Prostate gland (tissue), 2 donors: ENCODE data around the gene PIK3R6.

Experiments
- CTCF ChIP-seq, 4 experiments: fragments of 200-600 bp in 2 of 4; fragments of 450-650 bp in 2 of 4; sonication (generic) in 2 of 4; IDR thresholded peaks; 1 replicate in 3 of 4; 2 replicates in 1 of 4; pipeline ENCODE4 v1.5.1; 2016 to 2019; ENCODE audit warnings: antibody characterized with exemption in 4 of 4, mild to moderate bottlenecking in 2 of 4, moderate library complexity in 2 of 4
- POLR2A ChIP-seq: fragments of 450-650 bp; IDR thresholded peaks from one replicate; pipeline ENCODE4 v1.6.1; 2016; ENCODE audit warnings: antibody characterized with exemption, mild to moderate bottlenecking
- POLR2AphosphoS5 ChIP-seq: sonication (generic); formaldehyde crosslinking; IDR thresholded peaks from one replicate; pipeline ENCODE4 v1.6.1; 2017; ENCODE audit warnings: antibody characterized with exemption

- no peak for TF ChIP-seq CTCF (IDR thresholded peaks at IDR 0.05)
- TF ChIP-seq POLR2AphosphoS5, result no peak
- no peak for TF ChIP-seq POLR2A
Measured at GRCh38 chr17:8856869-8857575, 10.5 kb downstream of the PIK3R6 start.
